Mesenchymal stem cell (in vitro differentiated cells and primary cell): Measurements from ENCODE around the gene ERC2.

Experiments
- DNase-seq: peaks from one replicate; pipeline ENCODE4 v3.0.0-alpha.2; 2013
- H2AFZ ChIP-seq: one replicate; pipeline ENCODE4 v1.6.1; 2013; ENCODE audit warnings: low read depth, mild to moderate bottlenecking, control low read depth, inconsistent platforms, low read length, moderate library complexity
- H2AK5ac ChIP-seq: 2 replicates; pipeline ENCODE4 v1.6.1; 2013; ENCODE audit warnings: low read length, moderate library complexity, mild to moderate bottlenecking, inconsistent platforms; ENCODE audit not compliant: severe bottlenecking
- H2BK120ac ChIP-seq: one replicate; pipeline ENCODE4 v1.6.1; 2013; ENCODE audit warnings: low read depth, mild to moderate bottlenecking, inconsistent platforms, low read length, moderate library complexity
- H2BK12ac ChIP-seq, 2 experiments: one replicate each; pipeline ENCODE4 v1.6.1; 2013; ENCODE audit warnings: inconsistent platforms in 2 of 2, low read length in 2 of 2, mild to moderate bottlenecking in 2 of 2, moderate library complexity in 2 of 2, control low read depth in 1 of 2
- H2BK15ac ChIP-seq: one replicate; pipeline ENCODE4 v1.6.1; 2013; ENCODE audit warnings: mild to moderate bottlenecking, low read depth, inconsistent platforms; ENCODE audit not compliant: poor library complexity, severe bottlenecking
- H2BK5ac ChIP-seq: 2 replicates; pipeline ENCODE4 v1.6.1; 2013; ENCODE audit warnings: low read depth, mild to moderate bottlenecking, low read length, control low read depth, inconsistent platforms; ENCODE audit not compliant: poor library complexity, severe bottlenecking
- H3K14ac ChIP-seq, 2 experiments: one replicate each; pipeline ENCODE4 v1.6.1; 2013; ENCODE audit warnings: inconsistent platforms in 2 of 2, low read length in 2 of 2, control low read depth in 1 of 2, mild to moderate bottlenecking in 1 of 2, moderate library complexity in 1 of 2
- H3K18ac ChIP-seq, 2 experiments: one replicate each; pipeline ENCODE4 v1.6.1; 2013; ENCODE audit warnings: inconsistent platforms in 2 of 2, low read length in 2 of 2, control low read depth in 1 of 2, low read depth in 1 of 2, mild to moderate bottlenecking in 1 of 2
- H3K23ac ChIP-seq, 2 experiments: one replicate each; pipeline ENCODE4 v1.6.1; 2013; ENCODE audit warnings: inconsistent platforms in 2 of 2, low read length in 2 of 2, mild to moderate bottlenecking in 2 of 2, moderate library complexity in 2 of 2, control low read depth in 1 of 2
- H3K27ac ChIP-seq: 2 replicates; pipeline ENCODE4 v1.5.1; 2013; ENCODE audit warnings: mild to moderate bottlenecking, moderate library complexity, low read length, control low read depth, inconsistent platforms; ENCODE audit not compliant: poor library complexity, severe bottlenecking
- H3K27me3 ChIP-seq, 2 experiments: 2 replicates each; pipeline versions ENCODE4 v1.6.1 to v1.7.0; 2013; ENCODE audit warnings: low read length in 2 of 2, mild to moderate bottlenecking in 2 of 2, moderate library complexity in 2 of 2, control low read depth in 1 of 2, inconsistent platforms in 1 of 2; ENCODE audit not compliant: control insufficient read depth in 1 of 2, insufficient read depth in 1 of 2
- H3K36me3 ChIP-seq, 2 experiments: 2 replicates each; pipeline versions ENCODE4 v1.6.1 to v1.7.0; 2013; ENCODE audit warnings: low read length in 2 of 2, control low read depth in 1 of 2, inconsistent platforms in 1 of 2, low read depth in 1 of 2, mild to moderate bottlenecking in 1 of 2; ENCODE audit not compliant: insufficient read depth in 2 of 2, control insufficient read depth in 1 of 2
- H3K4ac ChIP-seq, 2 experiments: one replicate each; pipeline ENCODE4 v1.6.1; 2013; ENCODE audit warnings: inconsistent platforms in 2 of 2, low read length in 2 of 2, mild to moderate bottlenecking in 2 of 2, moderate library complexity in 2 of 2, control low read depth in 1 of 2, low read depth in 1 of 2
- H3K4me1 ChIP-seq: 2 replicates; pipeline ENCODE4 v1.6.1; 2013; ENCODE audit warnings: low read depth, low read length, control low read depth; ENCODE audit not compliant: control insufficient read depth, insufficient read depth
- H3K4me2 ChIP-seq: 2 replicates; pipeline ENCODE4 v1.6.1; 2013; ENCODE audit warnings: low read length, mild to moderate bottlenecking, inconsistent platforms; ENCODE audit not compliant: poor library complexity, severe bottlenecking
- H3K4me3 ChIP-seq, 2 experiments: 2 replicates each; pipeline versions ENCODE4 v1.5.1 to v1.7.0; 2013; ENCODE audit warnings: low read length in 2 of 2, mild to moderate bottlenecking in 2 of 2, control low read depth in 1 of 2, low read depth in 1 of 2; ENCODE audit not compliant: insufficient read depth in 1 of 2
- H3K79me1 ChIP-seq: replicated peaks from 2 replicates; pipeline ENCODE4 v1.6.1; 2013; ENCODE audit warnings: mild to moderate bottlenecking, control low read depth, low read length, inconsistent platforms; ENCODE audit not compliant: poor library complexity, severe bottlenecking
- H3K9ac ChIP-seq: 2 replicates; pipeline ENCODE4 v1.7.0; 2013; ENCODE audit warnings: mild to moderate bottlenecking, low read length, moderate library complexity
- H3K9me3 ChIP-seq: 2 replicates; pipeline ENCODE4 v1.7.0; 2013; ENCODE audit warnings: mild to moderate bottlenecking, low read length; ENCODE audit not compliant: control insufficient read depth
- H4K8ac ChIP-seq: one replicate; pipeline ENCODE4 v1.6.1; 2013; ENCODE audit warnings: inconsistent platforms, mild to moderate bottlenecking, low read length, moderate library complexity
- H4K91ac ChIP-seq: one replicate; pipeline ENCODE4 v1.6.1; 2013; ENCODE audit warnings: mild to moderate bottlenecking, low read length, inconsistent platforms
- WGBS: methylation state at CpG from one replicate; pipeline ENCODE4 v1.1.7; 2013; ENCODE audit warnings: mixed read lengths; 5-methylcytosine and 5-hydroxymethylcytosine counted together

Gene ERC2

DNA sequence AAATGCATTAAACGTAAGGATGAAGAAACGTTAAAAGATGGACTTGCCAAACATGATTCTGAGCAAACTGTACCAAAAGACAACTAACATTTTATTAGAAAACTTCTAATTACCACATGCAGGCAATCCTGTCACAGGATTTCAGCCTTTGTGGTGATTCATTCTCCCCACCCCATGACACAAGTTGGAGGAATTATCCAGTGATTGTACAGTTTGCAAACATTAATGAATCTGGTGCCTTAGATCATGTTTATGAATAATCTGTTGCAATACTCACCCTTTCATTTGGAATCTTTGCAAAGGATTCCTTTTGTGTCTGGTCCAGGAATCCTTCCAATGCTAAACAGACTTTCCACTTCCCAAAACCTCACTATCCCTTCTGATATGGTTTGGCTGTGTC is 23.3 kb upstream of the ERC2 start:
- H3K36me3 ChIP-seq: no peaks in the 10 kb centered on the region
- no peak overlapping the region for H4K91ac ChIP-seq
- no peak overlapping the region for H4K8ac ChIP-seq
- no peak overlapping the region for H2BK120ac ChIP-seq
- H3K14ac ChIP-seq: no peak overlapping the region
- no peak overlapping the region for H2BK5ac ChIP-seq
- no peaks in the 10 kb centered on the region for H3K4me1 ChIP-seq
- no peak overlapping the region for H3K23ac ChIP-seq
- no peak overlapping the region for H2BK12ac ChIP-seq
- no peak overlapping the region for H3K4ac ChIP-seq
- no peak overlapping the region for H2BK15ac ChIP-seq
- no peak overlapping the region for H2AK5ac ChIP-seq
- H3K27ac ChIP-seq: no peak overlapping the region
- no peak overlapping the region for H2AFZ ChIP-seq
- no peak overlapping the region for H3K4me2 ChIP-seq
- no peak overlapping the region for H3K4me3 ChIP-seq
- peaks cover 0 to 9% of the 10 kb centered on the region in 2 experiments for H3K27me3 ChIP-seq
- H3K79me1 ChIP-seq: no peaks in the 10 kb centered on the region
- no peak for DNase-seq
- no peak overlapping the region for H3K18ac ChIP-seq
- no peaks in the 10 kb centered on the region for H3K9me3 ChIP-seq
- H3K9ac ChIP-seq: no peak overlapping the region
- WGBS: 89% methylated on average over 2 of the region's 2 CpGs

DNA sequence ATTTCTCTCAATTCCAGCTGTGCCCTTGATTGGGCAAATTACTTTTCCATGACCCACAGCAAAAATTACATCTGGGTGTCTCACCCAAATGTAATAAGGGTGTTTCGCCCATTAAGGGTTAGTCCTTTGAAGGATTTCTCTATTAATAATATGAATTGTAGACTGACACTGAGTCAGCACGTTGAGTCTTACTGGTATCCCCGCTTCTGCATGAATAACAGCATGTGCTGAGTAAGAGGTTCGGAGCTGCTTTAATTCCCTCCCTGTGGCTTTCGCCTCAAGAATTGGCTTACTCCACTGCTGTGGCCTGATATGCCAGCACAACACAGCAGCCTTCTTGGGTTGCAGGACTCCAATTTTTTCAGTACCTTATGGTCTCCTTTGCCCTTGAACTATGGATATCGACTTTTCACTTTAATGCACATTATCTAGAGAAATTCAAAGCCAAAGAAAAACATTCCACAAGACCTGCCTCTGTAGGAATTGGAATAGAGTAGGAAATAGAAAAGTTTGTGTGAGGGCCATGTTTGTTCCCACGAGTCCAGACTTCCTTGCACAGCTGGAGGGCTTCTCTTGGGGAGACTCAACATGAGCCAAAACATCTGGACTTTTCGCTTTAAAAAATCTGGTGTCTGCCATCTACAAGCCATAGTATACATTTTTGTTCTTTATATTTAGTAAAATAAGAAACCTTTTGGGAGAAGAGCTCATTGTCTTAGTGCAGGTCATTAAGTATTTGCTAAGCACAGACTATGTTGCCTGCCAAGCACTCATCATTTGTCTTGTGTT is 20.7 kb upstream of the ERC2 start:
- Histone ChIP-seq H3K36me3 (no peaks in the 10 kb centered on the region), H2BK12ac (no peak overlapping the region), H3K9ac (no peak overlapping the region), H3K4ac (no peak overlapping the region), H2BK15ac (no peak overlapping the region), H2AFZ (no peak overlapping the region), H3K23ac (no peak overlapping the region), H3K9me3 (no peaks in the 10 kb centered on the region), H4K91ac (no peak overlapping the region), H4K8ac (no peak overlapping the region), H3K4me2 (no peak overlapping the region), H3K27ac (no peak overlapping the region), H3K27me3 (peaks cover 2 to 13% of the 10 kb centered on the region in 2 experiments), H3K14ac (no peak overlapping the region), H3K18ac (no peak overlapping the region), H2BK5ac (no peak overlapping the region), H3K79me1 (no peaks in the 10 kb centered on the region), H2BK120ac (no peak overlapping the region), H3K4me1 (no peaks in the 10 kb centered on the region), H3K4me3 (no peak overlapping the region), H2AK5ac (no peak overlapping the region)
- DNase-seq: no peak
- WGBS: 73% methylated on average over 5 of the region's 8 CpGs

DNA sequence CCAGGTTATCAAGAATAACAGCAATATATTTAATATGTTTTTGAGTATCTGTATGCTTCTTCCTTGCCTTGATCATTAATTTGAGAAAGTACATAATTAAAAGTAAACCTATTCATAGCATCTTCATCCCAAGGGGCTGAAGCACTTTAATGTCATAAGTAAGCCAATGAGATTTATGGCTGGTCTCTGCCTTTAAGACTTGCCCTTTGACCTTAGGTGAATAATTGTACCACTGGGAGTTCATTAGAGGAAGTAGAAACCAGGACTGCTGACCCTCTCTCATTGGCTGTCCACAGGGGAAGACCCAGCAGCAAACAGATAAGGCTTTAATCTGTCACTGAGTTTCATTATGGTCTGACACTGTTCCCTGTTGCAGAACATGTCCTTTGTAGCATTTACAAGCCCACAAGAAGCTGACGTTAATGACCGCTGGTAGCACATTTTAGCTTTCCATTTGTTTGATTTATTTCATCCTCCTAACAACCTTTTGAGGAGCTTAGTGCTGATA is 16.3 kb upstream of the ERC2 start:
- H3K4me3 ChIP-seq: no peak overlapping the region
- H3K27me3 ChIP-seq: peaks cover 4 to 14% of the 10 kb centered on the region in 2 experiments
- H3K4me1 ChIP-seq: no peaks in the 10 kb centered on the region

DNA sequence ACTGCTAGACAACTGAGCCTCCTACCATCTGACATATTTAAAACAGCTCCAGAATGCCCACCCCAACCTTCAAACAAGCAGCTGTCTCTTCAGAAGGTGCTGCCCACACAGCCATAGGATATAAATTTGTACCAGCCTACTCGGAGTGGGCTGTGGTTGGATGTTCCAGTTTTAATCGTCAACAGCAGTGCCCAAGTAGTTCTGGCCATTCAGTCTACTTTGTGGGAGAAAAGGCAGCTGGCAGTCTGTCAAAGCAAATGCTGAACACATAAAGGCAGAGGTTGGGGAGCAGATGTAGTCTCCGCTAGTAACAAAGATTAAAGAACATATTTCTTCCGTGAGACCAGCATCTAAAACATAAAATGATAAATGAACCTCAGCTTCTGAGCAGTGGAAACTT is 15.9 kb upstream of the ERC2 start:
- WGBS: 68% methylated on average over 2 of the region's 4 CpGs
- Histone ChIP-seq H3K9ac (no peak overlapping the region), H3K79me1 (no peaks in the 10 kb centered on the region), H3K14ac (no peak overlapping the region), H3K18ac (no peak overlapping the region), H3K4me2 (no peak overlapping the region), H2BK5ac (no peak overlapping the region), H3K27me3 (peaks cover 4 to 14% of the 10 kb centered on the region in 2 experiments), H4K91ac (no peak overlapping the region), H2BK15ac (no peak overlapping the region), H3K36me3 (no peaks in the 10 kb centered on the region), H3K27ac (no peak overlapping the region), H3K9me3 (no peaks in the 10 kb centered on the region), H2BK12ac (no peak overlapping the region), H3K4me1 (no peaks in the 10 kb centered on the region), H4K8ac (no peak overlapping the region), H2AFZ (no peak overlapping the region), H2BK120ac (no peak overlapping the region), H3K23ac (no peak overlapping the region), H3K4me3 (no peak overlapping the region), H2AK5ac (no peak overlapping the region), H3K4ac (no peak overlapping the region)
- DNase-seq: no peak

More for the DNA sequence above, 16.3 kb upstream of the ERC2 start:
- Histone ChIP-seq H3K27ac (no peak overlapping the region), H2BK120ac (no peak overlapping the region), H3K4me2 (no peak overlapping the region), H2AFZ (no peak overlapping the region), H3K23ac (no peak overlapping the region), H3K14ac (no peak overlapping the region), H2BK15ac (no peak overlapping the region), H3K9me3 (no peaks in the 10 kb centered on the region), H4K8ac (no peak overlapping the region), H3K18ac (no peak overlapping the region), H3K9ac (no peak overlapping the region), H3K79me1 (no peaks in the 10 kb centered on the region), H2BK5ac (no peak overlapping the region), H3K4ac (no peak overlapping the region), H3K36me3 (no peaks in the 10 kb centered on the region), H2AK5ac (no peak overlapping the region), H4K91ac (no peak overlapping the region), H2BK12ac (no peak overlapping the region)
- WGBS: 0% methylated on average over 2 of the region's 2 CpGs
- DNase-seq: no peak
